HG03439 (cell line): ENCODE results near the gene PTPRZ1.

Experiments used
- ATAC-seq: cut with Tn5 transposase; IDR thresholded peaks from one replicate; pipeline ENCODE4 v1.9.1; 2021; ENCODE audit warnings: mild to moderate bottlenecking, moderate library complexity; ENCODE audit not compliant: unreplicated experiment

PTPRZ1 gene

GRCh38 chr7:121953164-121953563 lies 80.2 kb downstream of the PTPRZ1 start:
- no peak for ATAC-seq

GRCh38 chr7:121953601-121954000 lies 80.6 kb downstream of the PTPRZ1 start:
- no peak for ATAC-seq

- no peak for ATAC-seq
These were observed 81.8 kb downstream of the PTPRZ1 start for GRCh38 chr7:121954803-121955202.

- ATAC-seq, result no peak
These were observed 84.7 kb downstream of the PTPRZ1 start for GRCh38 chr7:121957626-121958025.

- no peak for ATAC-seq
These were observed 87.7 kb downstream of the PTPRZ1 start for GRCh38 chr7:121960678-121961077.

GRCh38 chr7:121961089-121961867 lies 88.3 kb downstream of the PTPRZ1 start:
- no peak for ATAC-seq

GRCh38 chr7:121966276-121966934 lies 93.4 kb downstream of the PTPRZ1 start:
- no peak for ATAC-seq

GRCh38 chr7:121966935-121967332 lies 94.0 kb downstream of the PTPRZ1 start:
- no peak for ATAC-seq

GRCh38 chr7:121985476-121986030 lies 112.6 kb downstream of the PTPRZ1 start:
- ATAC-seq, result no peak

- ATAC-seq, result no peak
These were observed 119.1 kb downstream of the PTPRZ1 start for GRCh38 chr7:121992068-121992467.

- peak; percentile 90 for ATAC-seq
These were observed 121.9 kb downstream of the PTPRZ1 start for GRCh38 chr7:121994625-121995410.

GRCh38 chr7:122006687-122007086 lies 133.7 kb downstream of the PTPRZ1 start:
- no peak for ATAC-seq

GRCh38 chr7:122010116-122010515 lies 137.2 kb downstream of the PTPRZ1 start:
- no peak for ATAC-seq

- ATAC-seq, result no peak
These were observed 140.1 kb downstream of the PTPRZ1 start for GRCh38 chr7:122013065-122013464.

GRCh38 chr7:122013630-122014029 lies 140.7 kb downstream of the PTPRZ1 start:
- ATAC-seq, result no peak

- ATAC-seq, result no peak
These were observed 141.7 kb downstream of the PTPRZ1 start for GRCh38 chr7:122014697-122015096.

- no peak for ATAC-seq
These were observed 145.1 kb downstream of the PTPRZ1 start for GRCh38 chr7:122018032-122018431.

GRCh38 chr7:122027058-122027457 lies 154.1 kb downstream of the PTPRZ1 start:
- ATAC-seq, result no peak

GRCh38 chr7:122033641-122034040 lies 160.7 kb downstream of the PTPRZ1 start:
- no peak for ATAC-seq

GRCh38 chr7:122035876-122036275 lies 162.9 kb downstream of the PTPRZ1 start:
- no peak for ATAC-seq

- ATAC-seq, result no peak
These were observed 165.2 kb downstream of the PTPRZ1 start for GRCh38 chr7:122038134-122038533.
